ENCODE measurements around the gene AFAP1.

AFAP1 gene

DNA sequence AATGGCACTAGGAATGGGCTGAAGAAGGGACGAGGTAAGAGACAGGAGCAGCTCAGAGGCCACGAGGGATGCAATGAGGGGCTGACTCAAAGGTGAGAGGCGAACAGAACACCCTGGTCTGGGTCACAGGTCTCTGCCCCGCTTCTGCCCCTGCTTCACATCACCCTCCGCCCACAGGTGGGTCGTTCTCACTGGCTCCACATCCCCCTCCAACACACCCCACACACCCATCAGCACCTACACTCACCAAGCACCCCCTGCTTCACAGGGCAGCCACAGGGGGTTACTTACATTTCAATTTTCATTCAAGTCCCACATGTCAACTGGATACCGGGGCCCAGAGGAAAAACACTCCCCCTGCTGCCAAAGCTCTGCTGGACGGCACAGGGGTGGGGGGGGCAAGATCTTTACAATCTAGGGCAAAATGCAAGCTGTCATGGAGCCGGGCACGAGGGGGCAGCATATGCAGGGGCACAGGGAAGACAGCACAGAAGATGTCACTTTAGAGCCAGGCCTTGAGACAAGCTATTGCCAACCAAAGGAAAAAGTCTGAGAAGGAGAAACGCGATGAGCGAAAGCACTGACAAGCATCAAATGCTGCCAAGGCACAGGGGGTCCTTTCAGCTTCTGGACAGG, 94.0 kb downstream of the AFAP1 start:
- no peak for DNase-seq (ENCODE audit: low read depth in 3 of 3, low spot score in 1 of 3)

DNA sequence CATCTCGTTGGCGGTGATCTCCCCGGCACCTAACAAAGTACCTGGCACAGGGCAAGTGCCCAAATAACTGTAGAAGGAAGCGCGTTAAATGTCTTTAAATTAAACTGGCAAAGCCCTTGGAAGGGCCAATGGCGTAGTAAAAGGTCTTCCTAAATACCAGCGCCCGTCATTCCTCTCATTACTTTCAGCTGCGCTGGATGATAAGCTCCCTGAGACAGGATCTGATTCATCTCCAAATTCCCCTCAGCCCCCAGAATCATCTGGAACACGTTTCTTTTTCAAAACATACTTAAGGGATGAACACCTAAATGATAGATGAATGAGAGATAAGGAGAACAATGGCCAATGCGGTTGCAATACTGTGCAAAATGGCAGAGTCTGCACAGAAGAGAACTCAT, 95.1 kb downstream of the AFAP1 start:
- DNase-seq (ENCODE audit: low read depth in 3 of 3, low spot score in 1 of 3), result no peak

DNA sequence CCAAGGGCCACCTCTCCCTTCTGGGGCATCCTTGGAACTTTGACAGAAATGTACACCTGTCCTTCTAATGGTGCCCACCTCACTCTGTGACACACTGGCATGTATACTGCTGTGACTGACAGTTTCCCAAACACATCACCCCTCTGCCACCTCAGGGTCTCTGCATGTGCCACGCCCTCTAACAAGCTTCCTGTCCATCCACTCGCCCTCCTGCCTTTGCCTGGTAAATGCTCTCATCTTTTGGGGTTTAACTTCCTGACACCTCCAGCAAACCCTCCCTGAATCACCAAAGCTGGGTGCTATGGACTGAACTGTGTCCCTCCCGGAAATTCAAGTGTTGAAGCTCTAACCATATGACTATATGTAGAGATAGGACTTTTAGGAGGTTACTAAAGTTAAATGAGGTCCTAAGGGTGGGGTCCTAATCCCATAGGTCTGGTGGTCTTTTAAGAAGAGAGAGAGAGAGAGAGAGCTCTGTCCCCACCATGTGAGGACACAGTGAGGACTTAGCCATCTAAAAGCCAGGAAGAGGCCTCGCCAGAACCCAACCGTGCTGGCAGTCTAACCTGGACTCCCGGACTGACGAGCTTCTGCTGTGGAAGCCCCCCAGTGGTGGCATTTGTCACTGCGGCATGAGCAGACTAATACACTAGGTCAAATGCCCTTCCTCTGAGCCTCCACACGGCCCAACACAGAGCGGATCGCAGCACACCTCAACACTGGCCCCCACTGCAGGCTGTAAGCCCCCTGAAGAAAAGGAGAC, 95.6 kb downstream of the AFAP1 start:
- peak in 2 of 3 donors; percentile 44 to 67 for DNase-seq (ENCODE audit: low read depth in 3 of 3, low spot score in 1 of 3)

DNA sequence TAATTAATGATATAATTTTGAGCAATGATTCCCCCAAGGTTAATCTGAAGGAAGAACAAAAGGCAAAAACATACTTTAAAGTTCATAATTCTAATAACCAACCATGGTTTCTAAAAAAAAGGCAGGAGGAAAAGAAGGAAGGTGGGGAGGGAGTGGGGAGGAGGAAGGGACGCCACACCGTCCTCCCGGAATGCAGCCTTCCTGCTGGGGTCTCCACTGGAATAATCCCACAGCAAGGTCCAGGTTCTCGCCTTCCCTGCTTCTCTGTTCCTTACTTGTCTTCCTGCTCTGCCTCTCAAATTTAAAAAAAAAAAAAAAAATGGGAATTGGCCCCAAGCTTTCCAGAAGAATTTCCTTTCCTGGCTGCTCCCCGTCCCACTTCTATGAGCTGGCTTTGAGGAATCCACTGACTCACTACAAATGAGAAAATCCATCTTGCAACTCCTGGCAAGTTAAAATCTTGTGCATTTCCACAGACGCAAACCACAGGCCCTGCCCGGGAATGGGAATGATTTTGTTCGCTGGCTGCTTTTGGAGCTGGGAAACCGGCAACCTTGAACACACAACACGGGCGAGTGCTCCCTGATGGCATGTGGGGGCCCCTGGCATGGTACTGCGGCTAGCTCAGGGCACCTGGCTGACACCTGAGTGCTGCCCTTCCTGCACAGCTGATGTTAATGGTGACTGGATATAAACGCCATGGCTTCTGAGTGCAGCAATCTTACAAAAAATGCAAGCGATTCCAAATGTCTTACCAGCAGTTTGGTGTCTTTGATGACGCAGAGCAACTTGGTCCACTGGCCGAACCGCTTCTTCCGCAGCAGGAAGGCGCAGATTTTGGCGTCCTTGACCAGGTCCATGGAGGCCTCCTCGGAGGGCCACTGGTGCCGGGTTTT, 97.0 kb downstream of the AFAP1 start:
- no peak for DNase-seq (ENCODE audit: low read depth in 3 of 3, low spot score in 1 of 3)

DNA sequence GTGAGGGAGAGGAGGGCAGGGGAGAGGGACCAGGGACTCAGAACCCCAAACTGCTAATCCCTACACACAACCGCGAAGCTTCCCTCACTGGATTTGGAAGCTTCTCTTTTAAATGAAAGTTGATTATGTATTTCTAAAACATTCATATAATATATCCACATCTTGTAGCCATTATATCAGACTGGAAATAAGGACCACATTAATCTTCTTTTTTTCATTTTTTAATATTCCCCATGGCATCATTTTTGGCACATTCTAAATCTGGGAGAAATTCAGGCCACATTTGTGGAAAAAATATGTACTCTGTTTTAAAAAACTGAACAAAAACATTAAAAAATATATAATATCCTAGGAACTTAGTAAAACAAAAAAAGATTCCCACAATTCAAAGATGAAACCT, 97.8 kb downstream of the AFAP1 start:
- DNase-seq (ENCODE audit: low read depth in 3 of 3, low spot score in 1 of 3), result no peak

DNA sequence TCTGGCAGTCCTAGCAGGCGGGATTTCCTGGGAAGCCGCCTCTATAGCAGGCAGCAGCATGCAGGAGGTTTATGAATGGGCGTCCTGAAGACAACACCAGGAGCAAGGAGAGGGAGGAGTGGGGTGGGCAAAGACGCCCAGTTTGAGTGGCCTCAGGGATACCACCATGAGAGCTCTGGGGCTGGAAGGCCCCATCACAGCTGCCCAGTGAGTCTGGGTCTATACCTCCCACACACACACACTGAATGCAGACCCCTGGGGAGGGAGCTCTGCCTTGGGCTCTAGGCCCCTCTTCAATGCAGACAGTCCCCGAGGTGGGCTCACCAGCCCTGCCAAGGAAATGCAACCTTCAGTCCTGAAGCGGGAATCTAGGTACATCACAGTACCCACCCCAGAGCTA, 98.6 kb downstream of the AFAP1 start:
- no peak for DNase-seq (ENCODE audit: low read depth in 3 of 3, low spot score in 1 of 3)

DNA sequence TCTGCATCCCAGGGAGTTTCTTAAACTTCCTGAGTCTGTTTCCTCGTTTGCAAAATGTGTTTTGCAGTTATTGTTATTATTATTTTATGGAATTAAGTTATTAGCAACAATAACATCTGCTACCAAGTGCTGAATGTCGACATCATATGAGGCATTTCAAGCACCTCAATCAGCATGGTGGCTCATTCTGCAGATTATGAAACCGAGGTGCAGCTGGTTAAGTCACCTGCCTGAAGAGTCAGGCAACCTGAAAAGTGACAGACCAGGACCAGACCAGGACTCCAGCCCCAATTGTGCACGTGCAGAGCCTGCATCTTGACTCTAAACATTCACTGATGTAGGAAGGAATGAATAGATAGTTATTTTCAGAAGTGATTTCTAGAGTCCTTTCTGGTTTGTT, 99.8 kb downstream of the AFAP1 start:
- DNase-seq (ENCODE audit: low read depth in 3 of 3, low spot score in 1 of 3), result no peak

DNA sequence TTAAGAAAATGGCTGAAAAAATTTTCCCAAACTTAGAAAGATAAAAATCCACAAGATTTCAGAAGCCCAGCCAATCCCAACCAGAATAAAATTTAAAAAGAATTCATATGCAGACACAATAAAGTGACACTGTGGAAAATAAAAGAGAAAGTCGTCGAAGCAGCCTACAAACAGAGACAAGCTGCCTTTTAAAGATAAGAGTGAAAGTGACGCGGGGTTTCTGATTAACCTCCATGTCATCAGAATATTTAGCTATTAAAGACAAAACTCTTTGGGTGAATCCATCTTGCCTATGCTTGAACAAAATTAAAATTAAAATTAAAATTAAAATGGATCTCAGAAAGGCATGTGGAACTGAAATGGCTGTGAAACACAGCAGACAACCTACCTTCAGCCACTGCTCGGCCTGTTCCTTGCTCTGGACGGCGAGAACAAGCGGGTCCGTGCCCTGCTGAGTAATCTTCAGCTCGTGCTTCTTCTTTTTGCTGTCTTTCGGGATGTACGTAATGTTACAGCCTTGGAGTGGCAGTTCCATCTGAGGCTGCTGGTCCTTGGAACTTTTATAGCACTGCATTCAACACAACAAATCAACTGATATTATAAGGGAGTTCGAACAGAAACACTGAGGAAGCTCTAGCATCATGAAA, 101.4 kb downstream of the AFAP1 start:
- no peak for DNase-seq (ENCODE audit: low read depth in 3 of 3, low spot score in 1 of 3)

DNA sequence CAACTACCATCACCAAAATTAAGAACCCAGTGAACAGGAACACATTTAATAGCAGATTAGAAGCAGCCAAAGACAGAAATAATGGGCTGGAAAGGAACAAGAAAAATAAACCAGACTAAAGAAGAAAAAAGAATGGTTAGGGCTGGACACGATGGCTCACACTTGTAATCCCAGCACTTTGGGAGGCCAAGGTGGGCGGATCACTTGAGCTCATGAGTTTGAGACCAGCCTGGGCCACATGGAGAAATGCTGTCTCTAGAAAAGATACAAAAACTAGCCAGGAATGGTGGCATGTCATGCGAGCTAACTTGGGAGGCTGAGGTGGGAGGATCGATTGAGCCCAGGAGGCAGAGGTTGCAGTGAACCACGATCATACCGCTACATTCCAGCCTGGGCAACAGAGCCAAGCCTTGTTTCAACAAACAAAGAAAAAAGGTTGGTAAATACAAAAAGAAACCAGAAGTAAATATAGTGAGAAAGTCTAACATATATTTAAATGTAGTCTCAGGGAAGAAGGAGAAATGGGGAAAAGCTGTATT, 102.0 kb downstream of the AFAP1 start:
- DNase-seq (ENCODE audit: low read depth in 3 of 3, low spot score in 1 of 3), result no peak

DNA sequence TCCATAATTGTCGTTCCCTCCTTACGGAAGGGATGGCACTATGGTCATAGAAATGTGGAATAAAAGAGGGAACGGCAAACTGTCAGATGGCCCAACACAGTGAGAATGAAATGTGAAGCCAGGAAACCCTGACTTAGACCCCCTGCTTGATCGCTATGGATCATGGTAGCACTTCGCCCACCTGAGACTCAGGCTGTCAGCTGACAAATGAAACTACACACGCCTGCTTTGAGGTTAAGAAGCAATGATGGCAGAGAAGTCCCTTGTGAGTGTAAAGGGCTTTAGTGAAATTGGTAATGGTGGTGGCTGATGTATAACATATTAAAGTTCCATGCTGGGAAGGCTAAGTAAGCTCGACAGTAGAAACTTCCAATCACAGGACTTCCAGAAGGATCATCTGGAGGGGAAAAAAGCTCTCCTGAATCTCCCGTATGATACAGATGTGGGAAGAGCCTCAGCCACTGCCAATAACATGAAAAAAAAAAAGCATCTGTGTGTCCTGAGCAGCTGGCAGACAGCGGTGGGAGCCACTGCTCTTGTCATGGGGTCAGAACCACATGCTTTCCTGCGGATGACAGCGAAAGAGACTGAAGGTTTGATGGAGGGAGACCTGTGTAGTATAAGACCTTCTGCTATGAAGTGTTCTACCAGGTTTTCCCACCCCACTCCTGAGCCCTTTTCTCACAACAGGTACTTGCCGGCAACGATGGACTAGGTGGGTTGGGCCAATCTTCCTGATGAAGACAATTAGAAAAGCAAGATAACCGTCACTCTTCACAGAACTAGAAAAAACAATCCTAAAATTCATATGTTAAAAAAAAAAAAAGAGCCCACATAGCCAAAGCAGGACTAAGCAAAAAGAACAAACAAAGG, 107.6 kb downstream of the AFAP1 start:
- no peak for DNase-seq (ENCODE audit: low read depth in 3 of 3, low spot score in 1 of 3)

DNA sequence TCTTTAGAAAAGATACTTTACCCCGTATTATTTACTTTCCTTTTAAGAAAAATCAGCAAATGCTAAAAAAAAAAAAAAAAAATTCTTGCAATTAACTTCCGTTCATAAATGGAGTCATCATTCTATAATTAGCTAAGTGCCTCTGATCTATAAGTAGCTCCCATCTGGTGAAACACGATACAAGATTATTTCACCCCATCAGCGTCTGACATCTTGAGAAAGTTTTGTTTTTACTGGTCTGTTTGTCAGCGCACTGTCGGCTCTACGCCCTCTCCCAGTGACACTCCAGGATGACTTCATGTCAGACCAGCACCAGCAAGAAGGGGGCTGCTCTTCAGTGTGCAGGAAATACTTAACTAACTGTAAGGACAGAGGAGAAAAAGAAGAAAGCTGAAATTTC, 108.3 kb downstream of the AFAP1 start:
- no peak for DNase-seq (ENCODE audit: low read depth in 3 of 3, low spot score in 1 of 3)

DNA sequence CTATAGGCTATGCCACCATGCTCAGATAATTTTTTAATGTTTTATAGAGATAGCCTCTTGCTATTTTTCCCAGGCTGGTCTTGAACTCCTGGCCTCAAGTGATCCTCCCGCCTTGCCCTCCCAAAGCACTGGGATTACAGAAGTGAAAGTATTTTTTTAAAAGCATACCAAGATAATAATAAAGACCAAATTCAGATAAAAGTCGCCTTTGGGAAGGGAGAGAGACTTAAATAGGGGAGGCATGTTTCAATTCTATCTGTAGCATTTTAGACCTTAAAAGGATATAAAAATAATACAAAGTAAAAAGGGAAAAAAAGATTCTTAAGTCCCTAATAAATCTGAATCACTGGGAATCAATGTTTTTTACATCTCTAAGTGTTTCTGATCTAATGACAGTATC, 108.9 kb downstream of the AFAP1 start:
- no peak for DNase-seq (ENCODE audit: low read depth in 3 of 3, low spot score in 1 of 3)

DNA sequence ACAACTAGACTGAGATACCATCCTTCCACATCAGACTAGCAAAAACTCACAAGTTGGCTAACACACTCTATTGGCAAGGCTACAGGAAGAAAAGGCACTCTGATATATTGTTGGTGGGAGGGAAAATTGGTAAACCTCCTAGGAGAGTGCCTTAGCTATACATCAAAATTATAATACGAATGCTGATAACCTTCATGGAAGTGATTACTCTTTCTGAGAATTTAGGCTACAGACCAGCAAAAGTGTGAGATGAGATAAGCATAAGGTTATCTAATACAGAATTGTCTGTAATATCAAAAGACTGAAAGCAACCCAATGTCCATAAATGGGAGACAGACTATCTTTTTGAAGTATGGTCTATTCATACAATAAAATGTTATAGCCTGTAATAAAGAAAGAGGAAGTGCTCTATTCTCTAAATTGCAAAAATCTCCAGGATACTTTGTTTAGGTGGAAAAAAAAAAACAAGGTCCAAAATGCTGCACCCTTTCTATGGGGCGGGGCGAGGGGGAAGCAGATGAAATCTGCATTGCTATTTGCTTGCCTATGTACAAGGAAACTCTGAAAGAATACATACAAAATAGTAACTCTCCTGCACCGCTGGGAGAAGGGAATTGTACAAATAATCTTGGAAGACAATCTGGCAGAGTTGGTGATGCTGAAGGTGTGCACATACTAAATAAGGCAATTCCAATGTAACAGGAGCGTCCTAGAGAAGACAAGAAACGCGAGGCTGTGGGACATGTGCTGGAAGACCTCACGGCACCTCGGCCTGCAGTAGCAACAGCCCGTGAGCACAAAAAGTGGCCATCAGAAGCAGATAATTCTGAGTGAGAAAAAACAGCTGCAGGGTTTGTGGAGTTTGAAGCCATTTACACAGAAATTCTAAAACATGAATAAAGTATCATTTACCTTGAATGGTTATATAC, 109.7 kb downstream of the AFAP1 start:
- no peak for DNase-seq (ENCODE audit: low read depth in 3 of 3, low spot score in 1 of 3)

DNA sequence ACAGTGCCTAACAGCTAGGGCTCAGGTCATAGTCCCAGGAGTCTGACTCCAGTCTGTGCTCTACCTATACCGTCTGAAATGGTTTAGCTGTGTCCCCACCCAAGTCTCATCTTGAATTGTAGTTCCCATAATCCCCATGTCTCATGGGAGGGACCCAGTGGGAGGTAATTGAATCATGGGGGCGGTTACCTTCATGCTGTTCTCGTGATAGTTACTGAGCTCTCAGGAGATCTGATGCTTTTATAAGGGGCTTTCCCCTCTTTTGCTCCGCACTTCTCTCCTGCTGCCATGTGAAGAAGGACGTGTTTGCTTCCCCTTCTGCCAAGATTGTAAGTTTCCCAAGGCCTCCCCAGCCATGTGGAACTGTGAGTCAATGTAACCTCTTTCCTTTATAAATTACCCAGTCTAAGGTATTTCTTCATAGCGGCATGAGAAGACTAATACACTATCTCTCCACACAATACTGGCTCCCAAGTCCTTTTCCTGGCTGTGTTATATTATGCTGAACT, 110.8 kb downstream of the AFAP1 start:
- DNase-seq (ENCODE audit: low read depth in 3 of 3, low spot score in 1 of 3), result no peak

DNA sequence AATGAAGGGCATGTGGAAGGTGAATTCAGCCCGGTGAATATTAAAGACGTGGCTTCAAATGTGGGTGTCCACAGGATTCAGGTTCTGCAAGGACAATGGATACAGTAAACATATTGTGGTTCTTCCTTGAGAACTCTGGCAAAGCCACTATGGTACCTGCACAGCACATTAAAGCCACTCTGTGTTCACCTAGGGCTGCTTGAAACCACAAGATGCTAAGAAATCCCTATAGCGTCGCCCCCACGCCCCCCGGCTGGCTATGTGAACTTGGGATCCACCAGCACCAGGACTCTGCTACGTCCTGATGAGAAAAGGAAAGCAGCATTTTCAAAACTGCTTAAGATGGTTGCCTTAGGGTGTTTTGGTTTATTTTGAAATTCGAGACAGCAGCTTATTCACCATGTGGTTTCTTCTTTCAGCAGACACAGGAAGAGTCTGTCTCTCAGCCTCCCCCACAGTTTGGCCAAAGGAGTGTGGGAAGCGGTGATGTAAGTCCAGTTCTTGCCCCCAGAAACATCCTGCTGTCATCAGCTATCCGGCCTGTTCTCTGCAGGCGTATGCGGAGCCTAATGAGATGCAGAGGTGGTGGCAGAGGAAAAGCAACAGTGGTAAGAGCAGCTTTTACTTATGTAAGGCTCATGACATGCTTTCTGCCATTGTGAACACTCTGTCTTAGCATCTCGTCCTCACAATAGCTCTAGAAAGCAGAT, 111.5 kb downstream of the AFAP1 start:
- DNase-seq (ENCODE audit: low read depth in 3 of 3, low spot score in 1 of 3), result peak in 2 of 3 donors; percentile 35 to 36

DNA sequence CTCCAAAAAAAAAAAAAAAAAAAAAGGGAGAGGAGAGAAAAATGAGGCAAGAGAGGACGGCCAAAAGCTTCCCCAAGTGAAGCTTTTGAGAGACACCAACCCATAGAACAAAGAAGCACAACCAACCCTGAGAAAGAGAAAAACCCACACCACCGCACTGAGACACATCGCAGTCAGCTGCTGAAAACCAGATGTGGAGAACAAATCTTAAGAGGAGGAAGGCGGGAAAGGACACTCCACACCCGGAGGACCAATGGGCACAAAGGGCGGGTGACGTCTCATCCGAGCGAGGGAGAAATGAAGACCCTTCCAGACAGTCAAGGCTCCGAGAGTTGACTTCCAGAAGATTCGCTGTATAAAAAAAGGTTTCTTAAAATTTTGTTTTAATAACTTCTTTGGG, 112.1 kb downstream of the AFAP1 start:
- no peak for DNase-seq (ENCODE audit: low read depth in 3 of 3, low spot score in 1 of 3)

DNA sequence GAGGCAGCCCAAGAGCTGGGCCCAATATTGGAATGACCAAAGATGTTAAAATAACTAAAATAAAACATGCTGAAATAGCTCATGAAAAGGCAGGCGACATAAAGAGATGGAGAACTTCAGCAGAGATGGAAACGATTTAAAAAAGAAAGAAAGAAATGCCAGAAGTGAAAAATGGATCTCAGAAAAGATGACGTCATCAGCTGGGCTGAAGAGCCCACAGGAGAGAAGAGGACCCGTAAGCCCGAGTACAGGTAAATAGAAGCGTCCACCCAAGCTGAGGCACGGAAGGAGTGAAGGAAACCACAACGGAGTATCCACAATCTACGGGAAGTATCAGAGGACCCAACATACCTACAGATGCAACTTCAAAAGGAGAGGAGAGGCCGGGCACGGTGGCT, 112.8 kb downstream of the AFAP1 start:
- no peak for DNase-seq (ENCODE audit: low read depth in 3 of 3, low spot score in 1 of 3)

DNA sequence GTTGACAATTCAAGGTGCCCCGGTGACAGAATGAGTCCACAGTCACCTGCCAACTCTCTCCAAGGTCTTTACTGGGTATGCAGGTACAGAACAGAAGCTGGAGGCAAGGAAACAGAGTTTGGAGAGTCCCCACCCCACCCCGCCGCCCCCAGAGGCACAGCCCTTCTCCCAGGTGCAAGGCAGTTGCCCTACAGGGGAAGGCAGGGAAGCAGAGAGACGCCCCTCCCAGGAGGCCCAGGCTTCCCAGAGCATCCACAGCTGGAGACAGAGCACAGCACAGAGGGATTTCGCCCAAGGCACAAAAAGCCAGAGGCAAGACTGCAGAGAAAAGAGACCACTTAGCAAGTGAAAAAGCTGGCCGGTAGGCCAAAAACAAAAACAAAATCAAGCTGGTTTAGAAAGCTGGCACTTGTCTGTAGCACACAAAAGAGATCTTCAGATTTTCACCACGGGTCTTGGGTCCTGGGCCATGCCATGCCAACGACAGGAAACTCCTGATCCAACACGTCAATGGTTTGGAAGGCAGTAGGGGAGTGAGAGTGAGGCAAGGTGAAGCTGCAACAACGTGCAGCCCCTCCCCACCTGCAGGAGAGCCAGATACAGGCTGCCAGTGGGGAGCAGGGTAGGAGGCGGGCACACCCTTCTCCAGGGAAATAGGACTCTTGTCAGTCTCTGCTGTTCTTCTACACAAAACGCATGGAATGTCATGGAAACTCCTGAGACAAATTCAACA, 113.3 kb downstream of the AFAP1 start:
- DNase-seq (ENCODE audit: low read depth in 3 of 3, low spot score in 1 of 3), result no peak
